Erythroblast (primary cell): ENCODE data around the gene HLA-B.
A peak's percentile ranks its signal among the peaks of the same experiment; 100 is the strongest.

ENCODE experiments used
- DNase-seq, 2 experiments: peaks; one replicate each; lab custom pipeline; 2025; lab: John Stamatoyannopoulos, UW
- GATA1 ChIP-seq: IDR thresholded peaks from 2 replicates; pipeline ENCODE4 v1.6.1; 2011; ENCODE audit warnings: low read depth, mild to moderate bottlenecking, control low read depth, low read length, moderate library complexity
- POLR2A ChIP-seq: IDR thresholded peaks from 2 replicates; pipeline ENCODE4 v1.6.1; 2011; ENCODE audit warnings: mild to moderate bottlenecking, low read length

The HLA-B gene

GRCh38 chr6:31368461-31368860 is 11.5 kb upstream of the HLA-B start:
- TF ChIP-seq POLR2A (no peak), GATA1 (no peak)
- DNase-seq: no peak

GRCh38 chr6:31366693-31367470 is 9.9 kb upstream of the HLA-B start:
- DNase-seq: peak; percentile 82 to 93
- no peak for TF ChIP-seq GATA1
- no peak for TF ChIP-seq POLR2A

GRCh38 chr6:31365864-31366263 is 8.9 kb upstream of the HLA-B start:
- no peak for TF ChIP-seq POLR2A
- no peak for TF ChIP-seq GATA1

GRCh38 chr6:31363811-31364210 is 6.8 kb upstream of the HLA-B start:
- DNase-seq: no peak
- TF ChIP-seq GATA1: no peak

More at GRCh38 chr6:31365864-31366263, 8.9 kb upstream of the HLA-B start:
- no peak for DNase-seq

- TF ChIP-seq POLR2A: no peak
- no peak for TF ChIP-seq GATA1
- DNase-seq: no peak
These were observed 5.8 kb upstream of the HLA-B start for GRCh38 chr6:31362751-31363150.

GRCh38 chr6:31359581-31359980 is 2.6 kb upstream of the HLA-B start:
- no peak for DNase-seq
- no peak for TF ChIP-seq GATA1
- TF ChIP-seq POLR2A: no peak

- TF ChIP-seq POLR2A: no peak
- TF ChIP-seq GATA1: no peak
- DNase-seq: no peak
These were observed 1.3 kb upstream of the HLA-B start for GRCh38 chr6:31358302-31358701.

- TF ChIP-seq POLR2A: no peak
- no peak for DNase-seq
These were observed 907 bp upstream of the HLA-B start for GRCh38 chr6:31357886-31358285.

GRCh38 chr6:31356216-31356945 is 598 bp downstream of the HLA-B start:
- peak in 1 of 2 experiments; percentile 59 for DNase-seq

GRCh38 chr6:31355583-31355948 is 1.4 kb downstream of the HLA-B start:
- DNase-seq: no peak

More at GRCh38 chr6:31356216-31356945, 598 bp downstream of the HLA-B start:
- TF ChIP-seq POLR2A: no peak
- TF ChIP-seq GATA1: no peak

GRCh38 chr6:31354864-31355582 is 2.0 kb downstream of the HLA-B start:
- no peak for TF ChIP-seq POLR2A
- TF ChIP-seq GATA1: no peak
- DNase-seq: no peak

More at GRCh38 chr6:31355583-31355948, 1.4 kb downstream of the HLA-B start:
- TF ChIP-seq GATA1 (no peak), POLR2A (no peak)

GRCh38 chr6:31354158-31354863 is 2.7 kb downstream of the HLA-B start:
- DNase-seq: no peak

GRCh38 chr6:31353384-31353945 is 3.5 kb downstream of the HLA-B start:
- DNase-seq: no peak
- TF ChIP-seq GATA1 (no peak), POLR2A (no peak)

More at GRCh38 chr6:31354158-31354863, 2.7 kb downstream of the HLA-B start:
- TF ChIP-seq POLR2A: no peak
- TF ChIP-seq GATA1: no peak
